K562 (cell line): Measurements from ENCODE around the gene OPRD1. TPM values are rescaled to one million over a fixed set of nuclear protein-coding genes. Genes with fewer than 3 reads are reported as not detected.

Source experiments
- BHLHE40 ChIP-seq: IDR thresholded peaks from 2 replicates; pipeline ENCODE4 v1.6.1; 2011; ENCODE audit warnings: low read length, improper control_type of control experiment
- CBX5 ChIP-seq: IDR thresholded peaks from 2 replicates; pipeline ENCODE4 v1.6.1; 2014; ENCODE audit warnings: low read depth, borderline replicate concordance
- ESRRA ChIP-seq: fragments of 450-650 bp; IDR thresholded peaks from 2 replicates; pipeline ENCODE4 v1.6.1; 2014; ENCODE audit warnings: low read depth, mild to moderate bottlenecking, moderate library complexity, borderline replicate concordance
- ESRRB ChIP-seq: fragments of 250-450 bp; sonication (Bioruptor Pico); IDR thresholded peaks from 2 replicates; pipeline ENCODE4 v1.5.0; 2020; ENCODE audit warnings: mild to moderate bottlenecking, moderate library complexity, borderline replicate concordance
- ETS1 ChIP-seq: conservative IDR thresholded peaks from 2 replicates; pipeline ENCODE4 v1.6.1; 2011; ENCODE audit warnings: low read depth, mild to moderate bottlenecking, low read length; ENCODE audit not compliant: control insufficient read depth
- ETV6 ChIP-seq, 3 experiments: fragments of 150-350 bp in 1 of 3; sonication (generic) in 1 of 3; formaldehyde crosslinking in 1 of 3; IDR thresholded peaks; 2 replicates each; pipeline versions ENCODE4 v1.6.1 to v1.8.0; 2014 to 2022; ENCODE audit warnings: borderline replicate concordance in 2 of 3, low read depth in 2 of 3, antibody characterized with exemption in 1 of 3, low read length in 1 of 3, mild to moderate bottlenecking in 1 of 3, missing genetic modification reagents in 1 of 3
- FOXM1 ChIP-seq, 2 experiments: fragments of 450-650 bp in 1 of 2; sonication (generic) in 1 of 2; formaldehyde crosslinking in 1 of 2; IDR thresholded peaks; 2 replicates each; pipeline versions ENCODE4 v1.6.1 to v1.9.0; 2017 to 2022; ENCODE audit warnings: low read depth in 2 of 2, mild to moderate bottlenecking in 2 of 2, missing genetic modification reagents in 1 of 2, moderate library complexity in 1 of 2
- GMEB1 ChIP-seq: fragments of 250-450 bp; sonication (Bioruptor Pico); IDR thresholded peaks from 2 replicates; pipeline ENCODE4 v1.4.0; 2020; ENCODE audit warnings: mild to moderate bottlenecking
- HLTF ChIP-seq: fragments of 450-650 bp; IDR thresholded peaks from 2 replicates; pipeline ENCODE4 v1.6.1; 2016
- IRF9 ChIP-seq: fragments of 450-650 bp; IDR thresholded peaks from 2 replicates; pipeline ENCODE4 v1.6.1; 2016; ENCODE audit warnings: missing biosample characterization, missing genetic modification characterization
- KLF1 ChIP-seq: fragments of 450-650 bp; IDR thresholded peaks from 2 replicates; pipeline ENCODE4 v1.6.1; 2016; ENCODE audit warnings: missing genetic modification characterization, missing compliant biosample characterization
- MXD1 ChIP-seq: fragments of 250-450 bp; sonication (Bioruptor Pico); IDR thresholded peaks from 2 replicates; pipeline ENCODE4 v1.8.0; 2021; ENCODE audit warnings: borderline replicate concordance, mild to moderate bottlenecking, moderate library complexity; ENCODE audit not compliant: poor library complexity, severe bottlenecking
- NFE2 ChIP-seq: IDR thresholded peaks from 2 replicates; pipeline ENCODE4 v1.6.1; 2014; ENCODE audit warnings: antibody characterized with exemption, low read depth
- PCBP2 ChIP-seq: fragments of 200-400 bp; formaldehyde crosslinking; IDR thresholded peaks from 2 replicates; pipeline ENCODE4 v1.6.1; 2018; ENCODE audit warnings: low read length, low read depth, mild to moderate bottlenecking, moderate library complexity; ENCODE audit not compliant: poor library complexity, severe bottlenecking
- PHTF2 ChIP-seq: fragments of 250-450 bp; sonication (Bioruptor Pico); IDR thresholded peaks from 2 replicates; pipeline ENCODE4 v1.5.0; 2021; ENCODE audit warnings: mild to moderate bottlenecking
- RFX7 ChIP-seq: fragments of 250-450 bp; sonication (Bioruptor Pico); IDR thresholded peaks from 2 replicates; pipeline ENCODE4 v1.5.1; 2021; ENCODE audit warnings: mild to moderate bottlenecking
- SRSF3 ChIP-seq: fragments of 200-400 bp; formaldehyde crosslinking; IDR thresholded peaks from 2 replicates; pipeline ENCODE4 v1.6.1; 2016; ENCODE audit warnings: mild to moderate bottlenecking, low read length, moderate library complexity; ENCODE audit not compliant: insufficient read depth
- YY1 ChIP-seq, 3 experiments: IDR thresholded peaks; 2 replicates each; pipeline ENCODE4 v1.6.1; 2011; ENCODE audit warnings: low read length in 2 of 3, mild to moderate bottlenecking in 2 of 3, moderate library complexity in 2 of 3, borderline replicate concordance in 1 of 3, control low read depth in 1 of 3, low read depth in 1 of 3; ENCODE audit not compliant: insufficient read depth in 3 of 3, insufficient replicate concordance in 2 of 3, control insufficient read depth in 1 of 3, insufficient read length in 1 of 3; ENCODE audit errors: extremely low read depth in 1 of 3
- ZBTB7A ChIP-seq: IDR thresholded peaks from 2 replicates; pipeline ENCODE4 v1.6.1; 2011; ENCODE audit warnings: low read depth, mild to moderate bottlenecking, low read length, moderate library complexity, borderline replicate concordance; ENCODE audit not compliant: control insufficient read depth
- ZNF263 ChIP-seq: sonication (generic); formaldehyde crosslinking; IDR thresholded peaks from 2 replicates; pipeline ENCODE4 v1.8.0; 2022; ENCODE audit warnings: mild to moderate bottlenecking, missing genetic modification reagents, borderline replicate concordance
- ZNF445 ChIP-seq: fragments of 250-450 bp; sonication (Bioruptor Pico); IDR thresholded peaks from 2 replicates; pipeline ENCODE4 v1.4.0; 2020; ENCODE audit warnings: low read depth, mild to moderate bottlenecking, moderate library complexity
- polyA plus RNA-seq, 8 experiments: library from polyadenylated mRNA; depleted of rRNA in 4 of 8; stranded (reverse) in 5 of 8; unstranded in 3 of 8; fragments of >200 nt; fragmentation: Nextera tagmentation in 2 of 8; fragmentation: Illumina TruSeq in 1 of 8; extraction: Ambion mirVana in 2 of 8; extraction: Trizol in 1 of 8; gene quantifications; 2 replicates each; pipeline versions ENCODE4 v1.2.1 to v1.2.3, GENCODE V29; 2011 to 2014; ENCODE audit warnings: inconsistent platforms in 1 of 8, missing spikeins in 1 of 8
- total RNA-seq, 7 experiments: library from RNA; depleted of rRNA in 6 of 7; stranded (reverse); fragments of >200 nt in 6 of 7; fragmentation: Illumina TruSeq in 2 of 7; extraction: Trizol in 2 of 7; gene quantifications; 2 replicates each; pipeline versions ENCODE4 v1.2.1 to v1.2.3, GENCODE V29; 2011 to 2021; ENCODE audit warnings: low replicate concordance in 1 of 7

Gene OPRD1
- total and polyA plus RNA-seq, 9 of the 15 experiments (the other 6 are each of a cell fraction or from before 2014, with no cell fraction given) = under 0.01 to 0.03 (median under 0.01) TPM; not detected in 6

- no peak for TF ChIP-seq PCBP2
- 0 out of 2 replicates have a peak, but pooled peaks have one; percentile 23 for TF ChIP-seq KLF1
- TF ChIP-seq GMEB1 (CRISPR knock-in tag) = no peak
- no peak for TF ChIP-seq SRSF3
- TF ChIP-seq ZNF445 (CRISPR knock-in tag) = no peak; the same call in 1 of the 2 replicates
- TF ChIP-seq MXD1 (CRISPR knock-in tag) = peak; percentile 44
- TF ChIP-seq BHLHE40 = no peak; the same call in 1 of the 2 replicates
- TF ChIP-seq NFE2 = peak; percentile 12; the same call in 1 of the 2 replicates
- TF ChIP-seq PHTF2 (CRISPR knock-in tag) = no peak
- no peak for TF ChIP-seq RFX7 (CRISPR knock-in tag)
- TF ChIP-seq YY1 (IDR thresholded peaks at IDR 0.05; ENCODE audit: borderline replicate concordance in 1 of 3, control insufficient read depth in 1 of 3, extremely low read depth in 1 of 3, insufficient read depth in 3 of 3, insufficient read length in 1 of 3, insufficient replicate concordance in 2 of 3, low read depth in 1 of 3, low read length in 2 of 3) = peak in 2 of 3 experiments; percentile 36 to 41
- no peak for TF ChIP-seq ESRRB (CRISPR knock-in tag)
- TF ChIP-seq ESRRA = no peak
- 0 out of 4 replicates have a peak, but pooled peaks of 1 of the 2 experiments have one; percentile 38 for TF ChIP-seq ETV6 (IDR thresholded peaks at IDR 0.05; ENCODE audit: borderline replicate concordance in 1 of 2, low read depth in 2 of 2, low read length in 1 of 2)
- no peak for TF ChIP-seq ETV6 (CRISPR knock-in tag; IDR thresholded peaks at IDR 0.05; ENCODE audit: borderline replicate concordance)
- no peak for TF ChIP-seq CBX5
- 0 out of 2 replicates have a peak, but pooled peaks have one; percentile 13 for TF ChIP-seq HLTF
- TF ChIP-seq ZNF263 (CRISPR knock-in tag) = peak; percentile 48; the same call in 1 of the 2 replicates
- 0 out of 2 replicates have a peak, but pooled peaks have one; percentile 27 for TF ChIP-seq ETS1
- peak; percentile 86 for TF ChIP-seq IRF9
- TF ChIP-seq ZBTB7A = peak; percentile 42
- TF ChIP-seq FOXM1 (IDR thresholded peaks at IDR 0.05; ENCODE audit: low read depth) = 0 out of 2 replicates have a peak, but pooled peaks have one; percentile 19
- TF ChIP-seq FOXM1 (CRISPR knock-in tag; IDR thresholded peaks at IDR 0.05; ENCODE audit: low read depth) = no peak
Observed at GRCh38 chr1:28886731-28887418, 74.9 kb downstream of the OPRD1 start (continued).
